Stimulated activated CD8-positive, alpha-beta memory T cell treated with anti-CD3 and anti-CD28 coated beads, Interleukin-12 subunit alpha, Interleukin-12 subunit beta, amount 100 ng/mL, for 24 hours (primary cell): ENCODE results near the gene GPR45.
"Not testable (repeated sequence)": the region's sequence is repeated elsewhere in the genome, so short reads cannot be mapped to it uniquely, and the experiment has no call there.

Source experiments
- DNase-seq: peaks from one replicate; pipeline ENCODE4 v3.0.0-alpha.2; 2020; ENCODE audit errors: extremely low read depth

GPR45 gene, protein sequence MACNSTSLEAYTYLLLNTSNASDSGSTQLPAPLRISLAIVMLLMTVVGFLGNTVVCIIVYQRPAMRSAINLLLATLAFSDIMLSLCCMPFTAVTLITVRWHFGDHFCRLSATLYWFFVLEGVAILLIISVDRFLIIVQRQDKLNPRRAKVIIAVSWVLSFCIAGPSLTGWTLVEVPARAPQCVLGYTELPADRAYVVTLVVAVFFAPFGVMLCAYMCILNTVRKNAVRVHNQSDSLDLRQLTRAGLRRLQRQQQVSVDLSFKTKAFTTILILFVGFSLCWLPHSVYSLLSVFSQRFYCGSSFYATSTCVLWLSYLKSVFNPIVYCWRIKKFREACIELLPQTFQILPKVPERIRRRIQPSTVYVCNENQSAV

DNA sequence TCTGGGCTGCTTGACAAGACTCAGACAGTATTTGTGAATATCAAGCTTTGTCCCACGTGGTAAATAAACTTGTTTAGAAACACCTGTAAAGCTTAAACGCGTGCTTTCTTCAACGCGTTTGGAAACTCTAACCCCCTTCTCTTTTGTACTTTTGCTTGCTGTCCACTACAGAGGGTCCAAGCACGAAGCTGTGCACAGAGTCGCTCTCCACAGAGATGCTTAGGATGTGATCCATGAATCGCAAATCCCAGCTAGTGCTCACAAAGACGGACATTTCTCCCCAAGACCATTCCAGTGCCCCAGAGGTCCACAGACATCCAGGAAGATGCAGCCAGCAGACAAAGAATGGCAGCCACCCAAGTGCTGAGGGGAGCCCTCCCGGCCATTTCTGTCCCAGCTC, at the start of gene GPR45:
TSS of gene GPR45 (plus strand) at position 301 of the 400 bp plus-strand sequence. CDS start 116 bp downstream, outside the sequence.
- DNase-seq, result no peak

GRCh38 chr2:105194022-105194675, 47.4 kb upstream of the GPR45 start:
- DNase-seq, result no peak

- no peak for DNase-seq
Observed at GRCh38 chr2:105196651-105197050, 44.9 kb upstream of the GPR45 start.

DNA sequence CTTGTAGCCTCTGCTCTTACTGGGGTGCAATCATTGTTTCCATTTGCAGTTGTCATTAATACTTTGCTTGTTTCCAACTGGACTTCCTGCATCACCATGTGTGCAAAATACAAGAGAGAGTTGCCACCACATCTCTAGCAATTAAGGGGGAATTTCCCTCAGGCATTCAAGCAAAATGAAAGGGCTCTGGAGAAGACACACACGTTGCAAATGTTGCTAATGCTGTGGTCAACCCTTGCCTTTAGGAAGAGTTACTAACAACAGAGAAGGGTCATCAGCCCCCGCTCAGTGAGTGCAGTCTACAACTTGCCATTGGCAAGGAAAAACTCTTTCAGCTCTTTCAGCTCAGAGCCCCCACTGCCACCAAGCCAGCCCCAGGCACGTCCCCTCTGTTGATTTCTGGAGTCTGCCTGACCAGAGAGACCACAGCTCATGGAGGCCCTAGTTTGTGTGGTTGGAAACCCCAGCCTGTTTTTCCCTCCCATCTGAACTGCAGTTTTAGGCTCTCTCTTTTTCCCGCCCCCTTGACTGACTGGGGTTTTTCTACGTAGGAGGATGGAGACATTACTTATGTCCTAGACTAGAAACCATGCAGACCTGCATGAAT, 25.9 kb upstream of the GPR45 start:
- no peak for DNase-seq

DNA sequence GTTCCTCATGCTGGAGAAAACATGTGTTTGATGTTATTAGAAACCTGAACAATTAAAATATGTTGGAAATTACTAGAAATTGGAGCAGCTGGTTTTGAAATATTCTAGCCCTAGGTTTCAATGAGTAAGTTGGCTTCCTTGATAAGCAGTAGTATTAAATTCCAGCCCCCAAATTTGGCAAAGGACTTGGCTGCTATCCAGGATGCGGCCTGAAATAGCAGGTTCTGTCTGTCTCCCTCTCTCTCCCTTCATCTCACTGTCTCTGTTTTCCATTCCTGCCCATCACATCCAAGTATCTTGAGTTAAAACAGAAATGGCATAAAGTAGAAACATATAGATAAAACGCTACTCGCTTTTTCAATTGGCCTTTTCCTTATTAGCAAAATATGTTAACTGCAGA, 20.9 kb upstream of the GPR45 start:
- no peak for DNase-seq

- DNase-seq, result no peak
Observed at GRCh38 chr2:105224444-105224843, 17.1 kb upstream of the GPR45 start.

DNA sequence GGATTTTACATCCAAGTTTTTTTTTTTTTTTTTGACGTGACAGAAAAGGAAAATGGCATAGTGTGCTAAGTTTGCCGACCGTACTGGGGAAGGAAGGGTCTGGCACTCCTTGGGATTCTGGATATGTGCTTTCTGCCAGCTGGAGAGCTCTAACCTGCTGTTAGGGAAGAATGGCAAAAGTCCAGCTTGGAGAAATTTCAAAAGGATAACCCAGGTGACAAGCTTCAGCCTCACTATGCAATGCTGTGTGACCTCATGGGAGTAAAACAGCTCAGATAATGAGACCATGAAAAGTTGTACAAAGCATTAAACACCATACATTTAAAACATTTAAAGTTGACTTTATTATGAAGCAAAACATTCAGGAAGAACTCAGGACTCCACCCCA, 10.3 kb upstream of the GPR45 start:
- no peak for DNase-seq

DNA sequence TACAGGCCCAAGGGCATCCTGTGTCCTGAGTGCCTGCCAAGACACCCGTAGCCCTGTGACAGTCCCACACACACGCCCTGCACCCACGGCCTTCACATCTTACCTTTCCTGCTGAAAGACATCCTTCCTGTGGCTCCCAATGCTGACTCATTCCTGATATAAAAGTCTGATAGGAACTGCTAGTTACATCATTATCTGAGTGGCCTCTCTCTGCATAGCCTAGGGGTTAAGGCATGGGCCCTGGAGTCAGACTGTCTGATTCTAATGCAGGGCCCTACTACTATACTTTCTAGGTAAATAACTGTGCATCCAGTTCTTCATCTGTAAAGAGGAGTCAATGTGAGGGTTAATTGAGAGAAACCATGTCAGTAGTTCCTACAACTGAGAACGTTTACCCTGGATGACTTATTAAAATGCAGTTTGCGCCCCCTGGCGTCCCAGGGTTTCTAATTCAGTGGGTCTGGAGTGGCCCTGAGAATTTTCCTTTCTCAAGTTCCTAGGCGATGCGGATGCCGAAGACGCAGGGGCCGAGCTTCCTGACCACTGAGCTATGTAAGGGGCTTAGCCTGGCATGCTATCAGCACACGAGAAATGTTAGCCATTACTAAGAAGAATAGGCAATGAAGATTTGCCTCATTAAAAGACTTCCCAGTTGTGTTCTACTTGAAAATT, 6.0 kb upstream of the GPR45 start:
- peak; percentile 24 for DNase-seq

GRCh38 chr2:105236060-105236424, 5.5 kb upstream of the GPR45 start:
- DNase-seq, result no peak

DNA sequence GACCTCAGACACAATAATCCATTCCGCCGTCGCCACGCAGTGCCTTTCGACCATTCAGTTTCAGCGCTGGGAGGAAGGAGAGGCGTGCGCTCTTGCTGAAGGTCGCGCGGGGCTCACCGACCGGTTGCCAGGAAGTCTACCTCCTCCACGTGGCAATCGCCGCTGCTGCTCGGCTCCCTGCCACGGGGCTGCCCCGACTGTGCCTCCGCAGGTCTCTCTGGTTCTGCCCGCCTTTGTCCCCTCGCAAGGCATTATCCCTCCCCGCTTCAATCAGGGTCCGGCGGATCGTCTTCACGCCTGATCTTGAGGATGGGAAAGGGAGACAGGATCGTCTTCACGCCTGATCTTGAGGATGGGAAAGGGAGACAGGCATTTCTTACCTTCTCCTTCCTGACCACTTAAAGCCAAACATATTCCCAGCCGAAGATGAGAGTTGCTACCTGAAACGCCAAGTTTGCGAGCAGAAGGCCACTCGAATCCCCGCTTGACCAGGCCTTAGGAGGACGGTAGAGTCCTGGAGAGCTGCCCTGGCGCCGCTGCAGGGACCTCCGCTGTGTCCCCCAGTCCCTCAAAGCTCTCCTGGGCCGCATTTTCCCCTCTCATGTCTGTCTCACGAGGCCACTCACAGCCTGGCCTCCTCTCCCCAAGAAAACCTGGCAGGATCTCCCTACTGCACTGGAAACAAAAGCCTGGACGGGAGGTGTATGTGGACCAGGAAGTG, 4.3 kb upstream of the GPR45 start:
- DNase-seq, result no peak

- DNase-seq, result no peak
Observed at GRCh38 chr2:105238664-105239240, 2.8 kb upstream of the GPR45 start.

- DNase-seq, result no peak
Observed at GRCh38 chr2:105239924-105240323, 1.6 kb upstream of the GPR45 start.

- DNase-seq, result no peak
Observed at GRCh38 chr2:105242286-105242993, 897 bp downstream of the GPR45 start.

GRCh38 chr2:105243961-105244360, 2.4 kb downstream of the GPR45 start:
- DNase-seq, result no peak

- no peak for DNase-seq
Observed at GRCh38 chr2:105244451-105244850, 2.9 kb downstream of the GPR45 start.

- DNase-seq, result no peak
Observed at GRCh38 chr2:105248316-105249070, 7.0 kb downstream of the GPR45 start.

DNA sequence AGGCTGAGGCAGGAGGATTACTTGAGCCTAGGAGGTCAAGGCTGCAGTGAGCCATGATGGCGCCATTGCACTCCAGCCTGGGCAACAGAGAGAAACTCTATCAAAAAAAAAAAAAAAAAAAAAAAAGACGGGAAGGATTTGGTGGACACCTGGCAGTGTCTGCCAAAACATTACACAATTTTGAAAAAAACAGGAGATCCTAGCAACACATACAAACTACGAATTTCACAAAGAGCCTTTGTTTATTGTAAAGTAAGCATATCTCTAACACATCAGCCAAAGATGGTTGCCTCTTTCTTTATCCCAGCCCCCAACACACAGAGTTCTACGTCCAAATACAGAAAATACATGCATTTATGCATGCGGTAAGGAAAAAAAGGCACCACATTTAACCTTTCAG, 7.6 kb downstream of the GPR45 start:
- DNase-seq, result no peak

DNA sequence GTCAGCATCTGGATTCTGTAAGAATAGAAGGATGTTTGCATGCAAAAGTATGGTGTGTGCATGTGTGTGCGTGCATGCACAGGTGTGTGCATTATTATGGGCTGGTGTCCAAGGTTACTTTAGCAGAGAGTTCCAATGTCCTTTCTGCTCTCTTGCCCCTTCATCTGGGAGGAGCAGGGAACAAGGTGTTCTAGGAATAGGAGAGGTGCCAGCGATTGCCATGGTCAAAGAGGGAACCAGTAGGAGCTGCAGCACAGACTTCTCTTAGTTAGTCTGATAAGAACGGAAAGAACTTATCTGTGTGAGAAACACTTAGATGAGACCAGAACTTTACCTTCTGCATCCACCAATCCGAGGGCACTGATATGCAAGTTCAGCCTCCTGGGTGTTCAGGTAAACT, 8.3 kb downstream of the GPR45 start:
- DNase-seq, result no peak

DNA sequence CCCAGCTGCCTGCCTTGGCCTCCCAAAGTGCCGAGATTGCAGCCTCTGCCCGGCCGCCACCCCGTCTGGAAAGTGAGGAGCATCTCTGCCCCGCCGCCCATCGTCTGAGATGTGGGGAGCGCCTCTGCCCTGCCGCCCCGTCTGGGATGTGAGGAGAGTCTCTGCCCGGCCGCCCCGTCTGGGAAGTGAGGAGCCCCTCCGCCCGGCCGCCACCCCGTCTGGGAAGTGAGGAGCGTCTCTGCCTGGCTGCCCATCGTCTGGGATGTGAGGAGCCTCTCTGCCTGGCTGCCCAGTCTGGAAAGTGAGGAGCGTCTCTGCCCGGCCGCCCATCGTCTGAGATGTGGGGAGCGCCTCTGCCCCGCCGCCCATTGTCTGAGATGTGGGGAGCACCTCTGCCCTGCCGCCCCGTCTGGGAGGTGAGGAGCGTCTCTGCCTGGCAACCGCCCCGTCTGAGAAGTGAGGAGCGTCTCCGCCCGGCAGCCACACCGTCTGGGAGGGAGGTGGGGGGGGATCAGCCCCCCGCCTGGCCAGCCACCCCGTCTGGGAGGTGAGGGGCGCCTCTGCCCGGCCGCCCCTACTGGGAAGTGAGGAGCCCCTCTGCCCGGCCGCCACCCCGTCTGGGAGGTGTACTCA, 9.6 kb downstream of the GPR45 start:
- not testable (repeated sequence) for DNase-seq

DNA sequence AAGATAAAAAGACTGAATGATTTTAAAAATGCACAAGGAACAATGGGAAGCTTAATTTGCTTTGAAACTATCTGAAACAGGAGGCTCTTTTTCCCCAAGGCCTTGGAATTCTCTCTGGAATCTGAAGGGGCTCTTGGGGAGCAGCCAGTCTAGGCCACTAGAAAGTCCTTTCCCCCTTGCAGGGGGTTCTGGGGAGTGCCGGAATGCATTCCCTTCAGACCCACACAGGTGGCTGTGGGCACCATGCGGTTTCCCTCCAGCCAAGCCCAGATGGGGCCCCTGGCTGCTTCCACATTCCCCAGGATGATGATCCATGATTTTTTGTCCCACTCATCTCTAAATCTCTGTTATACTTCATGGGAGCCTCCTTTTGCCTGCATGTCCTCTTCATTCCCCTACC, 10.7 kb downstream of the GPR45 start:
- no peak for DNase-seq
